Stimulated activated CD8-positive, alpha-beta memory T cell treated with anti-CD3 and anti-CD28 coated beads, Interleukin-12 subunit alpha, Interleukin-12 subunit beta, amount 100 ng/mL, for 1 hour (primary cell): Measurements from ENCODE around the gene GUCD1.

Experiments used
- DNase-seq: peaks from one replicate; pipeline ENCODE4 v3.0.0-alpha.2; 2020; ENCODE audit warnings: low read depth

The GUCD1 gene

GRCh38 chr22:24590596-24591173 lies 35.7 kb upstream of the GUCD1 start:
- no peak for DNase-seq

- DNase-seq: no peak
Measured at GRCh38 chr22:24589518-24590030, 34.6 kb upstream of the GUCD1 start.

GRCh38 chr22:24588757-24589481 lies 34.0 kb upstream of the GUCD1 start:
- no peak for DNase-seq

- no peak for DNase-seq
Measured at GRCh38 chr22:24588381-24588756, 33.4 kb upstream of the GUCD1 start.

GRCh38 chr22:24587948-24588347 lies 33.0 kb upstream of the GUCD1 start:
- no peak for DNase-seq

GRCh38 chr22:24587251-24587650 lies 32.3 kb upstream of the GUCD1 start:
- DNase-seq: no peak

- no peak for DNase-seq
Measured at GRCh38 chr22:24585927-24586546, 31.1 kb upstream of the GUCD1 start.

GRCh38 chr22:24585461-24585860 lies 30.5 kb upstream of the GUCD1 start:
- DNase-seq: no peak

GRCh38 chr22:24584871-24585411 lies 30.0 kb upstream of the GUCD1 start:
- no peak for DNase-seq

GRCh38 chr22:24584166-24584790 lies 29.3 kb upstream of the GUCD1 start:
- DNase-seq: no peak

- no peak for DNase-seq
Measured at GRCh38 chr22:24583221-24584165, 28.6 kb upstream of the GUCD1 start.

- no peak for DNase-seq
Measured at GRCh38 chr22:24582056-24582814, 27.3 kb upstream of the GUCD1 start.

GRCh38 chr22:24580276-24580675 lies 25.3 kb upstream of the GUCD1 start:
- no peak for DNase-seq

- DNase-seq: no peak
Measured at GRCh38 chr22:24579258-24579601, 24.3 kb upstream of the GUCD1 start.

GRCh38 chr22:24578355-24579257 lies 23.7 kb upstream of the GUCD1 start:
- no peak for DNase-seq

- no peak for DNase-seq
Measured at GRCh38 chr22:24576778-24577177, 21.8 kb upstream of the GUCD1 start.

GRCh38 chr22:24571266-24571665 lies 16.3 kb upstream of the GUCD1 start:
- DNase-seq: no peak

GRCh38 chr22:24567668-24568067 lies 12.7 kb upstream of the GUCD1 start:
- no peak for DNase-seq

- no peak for DNase-seq
Measured at GRCh38 chr22:24566899-24567511, 12.1 kb upstream of the GUCD1 start.
